Upper lobe of right lung (tissue), 1 donor: Measurements from ENCODE around the gene TBCD. TPM values are rescaled to one million over a fixed set of nuclear protein-coding genes. Genes with fewer than 3 reads are reported as not detected.

Experiments
- ATAC-seq: fragments of 200-7000 bp; cut with Tn5 transposase; one replicate; pipeline ENCODE4 v1.9.1; 2020; ENCODE audit warnings: mild to moderate bottlenecking, moderate library complexity
- DNase-seq: peaks from one replicate; pipeline ENCODE4 v3.0.0-alpha.2; 2020
- H3K27ac ChIP-seq: fragments of 200-600 bp; one replicate; pipeline ENCODE4 v1.8.0; 2022
- H3K27me3 ChIP-seq: fragments of 200-600 bp; one replicate; pipeline ENCODE4 v1.8.0; 2022; ENCODE audit warnings: mild to moderate bottlenecking
- H3K36me3 ChIP-seq: fragments of 200-600 bp; one replicate; pipeline ENCODE4 v1.8.0; 2022
- H3K4me1 ChIP-seq: fragments of 200-600 bp; one replicate; pipeline ENCODE4 v1.8.0; 2022
- H3K4me3 ChIP-seq: fragments of 200-600 bp; one replicate; pipeline ENCODE4 v1.8.0; 2022; ENCODE audit warnings: mild to moderate bottlenecking
- H3K9me3 ChIP-seq: fragments of 200-600 bp; one replicate; pipeline ENCODE4 v1.8.0; 2022
- intact Hi-C: fragments of 100-400 bp; cut with DNase I; formaldehyde crosslinking; loops from one replicate; pipeline ENCODE4 v1.11.0; 2022
- total RNA-seq: library from RNA; stranded (reverse); fragmentation: NEBNext Ultra II Directional; extraction: Animal tissue kit (Norgen Biotek cat#: 25700); gene quantifications from one replicate; pipeline ENCODE4 v1.2.1, GENCODE V29; 2021
- TF ChIP-seq, protein P1 (sequence below): fragments of 200-600 bp; IDR thresholded peaks from one replicate; pipeline ENCODE4 v1.8.0; 2022; ENCODE audit warnings: antibody characterized with exemption
- donor health status: DM: no; HTN: yes; CAD: no; lungs with severe emphysema.

The TBCD gene
- total RNA-seq, 1 donor from 2014 or later: 84.5 TPM

DNA sequence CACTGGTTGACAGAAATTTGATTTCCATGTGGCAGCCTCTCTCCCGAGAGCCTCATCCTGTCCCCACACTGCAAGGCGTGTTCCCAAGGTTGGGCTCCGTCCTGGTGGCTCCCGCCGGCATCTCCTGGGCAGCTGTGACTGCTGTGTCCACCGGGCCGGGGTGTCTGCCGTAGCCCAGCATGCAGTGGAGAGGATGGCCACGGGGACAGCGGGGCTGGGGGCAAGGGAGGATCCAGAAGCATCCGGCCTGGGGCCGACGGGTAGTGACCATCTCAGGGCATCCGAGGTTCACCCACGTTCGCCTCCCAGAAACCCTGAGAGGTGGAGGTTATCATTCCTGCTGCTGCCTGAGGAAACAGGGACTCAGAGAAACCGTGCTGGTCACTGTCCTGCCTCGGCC is 46.1 kb upstream of the TBCD start:
- ATAC-seq (no peak), DNase-seq (no peak)
- intact Hi-C loops: no loop called here
- no peak overlapping the region for H3K27ac ChIP-seq
- H3K4me3 ChIP-seq: no peak overlapping the region
- H3K4me1 ChIP-seq: no peaks in the 10 kb centered on the region
- TF ChIP-seq, protein P1, sequence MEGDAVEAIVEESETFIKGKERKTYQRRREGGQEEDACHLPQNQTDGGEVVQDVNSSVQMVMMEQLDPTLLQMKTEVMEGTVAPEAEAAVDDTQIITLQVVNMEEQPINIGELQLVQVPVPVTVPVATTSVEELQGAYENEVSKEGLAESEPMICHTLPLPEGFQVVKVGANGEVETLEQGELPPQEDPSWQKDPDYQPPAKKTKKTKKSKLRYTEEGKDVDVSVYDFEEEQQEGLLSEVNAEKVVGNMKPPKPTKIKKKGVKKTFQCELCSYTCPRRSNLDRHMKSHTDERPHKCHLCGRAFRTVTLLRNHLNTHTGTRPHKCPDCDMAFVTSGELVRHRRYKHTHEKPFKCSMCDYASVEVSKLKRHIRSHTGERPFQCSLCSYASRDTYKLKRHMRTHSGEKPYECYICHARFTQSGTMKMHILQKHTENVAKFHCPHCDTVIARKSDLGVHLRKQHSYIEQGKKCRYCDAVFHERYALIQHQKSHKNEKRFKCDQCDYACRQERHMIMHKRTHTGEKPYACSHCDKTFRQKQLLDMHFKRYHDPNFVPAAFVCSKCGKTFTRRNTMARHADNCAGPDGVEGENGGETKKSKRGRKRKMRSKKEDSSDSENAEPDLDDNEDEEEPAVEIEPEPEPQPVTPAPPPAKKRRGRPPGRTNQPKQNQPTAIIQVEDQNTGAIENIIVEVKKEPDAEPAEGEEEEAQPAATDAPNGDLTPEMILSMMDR: no peak
- H3K36me3 ChIP-seq: no peaks in the 10 kb centered on the region
- no peaks in the 10 kb centered on the region for H3K27me3 ChIP-seq
- no peaks in the 10 kb centered on the region for H3K9me3 ChIP-seq

DNA sequence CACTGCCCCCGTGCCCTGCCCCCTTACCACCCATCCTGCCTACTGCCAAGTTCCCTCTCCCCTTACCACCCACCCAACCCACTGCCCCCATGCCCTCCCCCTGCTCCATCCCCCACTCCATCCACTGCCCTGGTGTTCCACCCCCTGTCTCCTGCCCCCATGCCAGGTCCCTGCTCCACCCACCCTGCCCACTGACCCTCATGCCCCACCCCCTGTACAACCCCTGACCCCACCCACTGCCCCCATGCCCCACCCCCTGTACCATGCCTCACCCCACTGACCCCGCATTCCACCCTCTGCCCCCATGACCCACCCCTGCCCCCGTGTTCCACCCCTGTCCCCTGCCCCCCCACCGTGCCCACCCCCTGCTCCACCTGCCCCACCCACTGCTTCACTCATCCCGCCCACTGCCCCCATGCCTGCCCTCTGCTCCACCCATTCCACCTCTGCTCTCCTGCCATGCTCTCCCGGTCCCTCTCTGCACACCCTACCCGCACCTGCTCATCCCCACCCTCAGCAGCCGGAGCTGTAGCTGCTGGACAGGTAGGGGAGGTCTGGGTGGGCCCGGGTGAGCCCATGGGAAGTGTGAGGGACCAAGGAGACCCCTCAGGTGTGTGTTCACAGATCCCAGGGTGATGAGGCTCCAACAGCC is 42.7 kb upstream of the TBCD start:
- ATAC-seq (no peak), DNase-seq (no peak)
- no peaks in the 10 kb centered on the region for H3K4me1 ChIP-seq
- no peaks in the 10 kb centered on the region for H3K36me3 ChIP-seq
- no peak overlapping the region for H3K4me3 ChIP-seq
- H3K27me3 ChIP-seq: no peaks in the 10 kb centered on the region
- TF ChIP-seq, protein P1: no peak
- no peaks in the 10 kb centered on the region for H3K9me3 ChIP-seq
- H3K27ac ChIP-seq: no peak overlapping the region
- intact Hi-C loops: no loop called here

DNA sequence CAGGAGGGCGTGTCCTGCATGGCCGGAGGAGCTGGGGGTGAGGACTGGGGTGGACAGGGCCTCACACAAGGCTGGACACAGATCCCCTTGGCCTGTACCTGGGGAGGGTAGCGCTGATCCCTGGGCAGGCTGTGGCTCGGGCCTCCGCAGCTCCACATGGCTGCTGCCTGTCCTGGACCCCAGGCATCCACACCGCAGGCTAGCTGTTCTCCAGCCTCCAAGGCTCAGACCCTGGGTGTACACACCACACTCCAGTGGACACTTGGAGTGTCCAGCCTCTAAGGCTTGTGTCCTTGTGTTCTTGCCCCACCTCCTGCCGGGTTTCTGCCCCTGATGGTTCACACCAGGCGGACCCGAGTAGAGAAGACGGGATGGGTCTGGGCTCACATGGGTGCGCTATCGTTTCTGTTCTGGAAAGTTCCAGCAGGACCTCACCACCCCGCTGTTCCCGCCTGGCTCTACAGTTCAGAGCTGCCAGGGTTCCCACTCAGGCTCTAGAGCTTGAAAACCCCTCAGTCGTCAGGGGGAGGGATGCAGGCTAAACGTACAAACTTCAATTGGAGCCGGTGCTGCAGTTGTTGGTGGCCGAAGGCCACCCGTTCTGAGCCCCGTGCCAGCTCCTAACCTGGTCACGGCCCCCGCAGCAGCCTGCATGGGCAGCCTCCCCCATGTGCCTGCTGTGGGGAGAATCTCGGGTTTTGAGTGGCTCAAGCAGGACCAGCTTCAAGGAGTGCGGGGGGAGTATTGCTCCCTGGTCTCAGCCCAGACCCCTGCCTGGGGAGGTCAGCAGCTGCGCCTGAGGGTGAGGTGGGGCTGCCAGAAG is 42.0 kb upstream of the TBCD start:
- no peak for DNase-seq
- H3K36me3 ChIP-seq: no peaks in the 10 kb centered on the region
- no peaks in the 10 kb centered on the region for H3K4me1 ChIP-seq
- no peak overlapping the region for H3K4me3 ChIP-seq
- TF ChIP-seq, protein P1: no peak
- no peak overlapping the region for H3K27ac ChIP-seq
- no peak for ATAC-seq
- intact Hi-C loops: no loop called here
- no peaks in the 10 kb centered on the region for H3K9me3 ChIP-seq
- H3K27me3 ChIP-seq: no peaks in the 10 kb centered on the region

DNA sequence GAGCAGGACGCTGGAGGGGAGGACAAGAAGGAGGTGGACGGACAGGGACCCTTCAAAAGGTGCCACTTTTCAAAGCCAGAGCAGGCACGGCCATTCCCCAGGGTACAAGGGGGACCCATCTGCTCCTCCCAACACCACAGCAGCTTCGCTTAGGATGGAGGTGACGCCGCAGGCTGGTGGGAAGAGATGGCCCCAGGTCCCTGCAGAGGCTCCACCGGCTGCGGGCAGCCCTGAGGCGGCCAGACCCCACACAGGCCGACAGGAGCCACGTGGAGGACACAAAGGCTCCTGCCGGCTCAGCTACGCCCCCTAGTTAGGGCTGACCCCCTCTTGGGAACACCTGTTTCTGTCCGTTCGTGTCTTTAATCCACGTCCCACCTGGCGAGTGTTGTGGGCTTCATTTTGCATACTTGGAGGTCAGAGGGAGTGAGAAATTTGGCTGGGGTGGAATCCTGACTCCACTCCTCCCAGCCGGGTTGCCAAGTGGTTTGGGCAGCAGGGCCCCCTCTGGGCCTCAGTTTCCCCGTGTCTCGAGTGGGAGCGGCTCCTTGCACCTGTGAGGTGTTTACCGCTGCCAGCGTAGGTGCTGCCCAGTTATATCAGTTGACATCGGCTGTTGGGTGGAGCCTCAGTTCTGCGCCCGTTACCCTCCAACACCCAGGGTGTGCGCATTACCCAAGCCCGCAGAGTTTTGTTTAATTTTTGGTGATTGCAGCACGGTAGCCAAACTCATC is 41.2 kb upstream of the TBCD start:
- Histone ChIP-seq H3K4me1 (no peaks in the 10 kb centered on the region), H3K9me3 (no peaks in the 10 kb centered on the region), H3K27ac (no peak overlapping the region), H3K36me3 (no peaks in the 10 kb centered on the region), H3K27me3 (no peaks in the 10 kb centered on the region), H3K4me3 (no peak overlapping the region)
- ATAC-seq: no peak
- DNase-seq: no peak
- TF ChIP-seq, protein P1: no peak
- intact Hi-C loops: no loop called here

DNA sequence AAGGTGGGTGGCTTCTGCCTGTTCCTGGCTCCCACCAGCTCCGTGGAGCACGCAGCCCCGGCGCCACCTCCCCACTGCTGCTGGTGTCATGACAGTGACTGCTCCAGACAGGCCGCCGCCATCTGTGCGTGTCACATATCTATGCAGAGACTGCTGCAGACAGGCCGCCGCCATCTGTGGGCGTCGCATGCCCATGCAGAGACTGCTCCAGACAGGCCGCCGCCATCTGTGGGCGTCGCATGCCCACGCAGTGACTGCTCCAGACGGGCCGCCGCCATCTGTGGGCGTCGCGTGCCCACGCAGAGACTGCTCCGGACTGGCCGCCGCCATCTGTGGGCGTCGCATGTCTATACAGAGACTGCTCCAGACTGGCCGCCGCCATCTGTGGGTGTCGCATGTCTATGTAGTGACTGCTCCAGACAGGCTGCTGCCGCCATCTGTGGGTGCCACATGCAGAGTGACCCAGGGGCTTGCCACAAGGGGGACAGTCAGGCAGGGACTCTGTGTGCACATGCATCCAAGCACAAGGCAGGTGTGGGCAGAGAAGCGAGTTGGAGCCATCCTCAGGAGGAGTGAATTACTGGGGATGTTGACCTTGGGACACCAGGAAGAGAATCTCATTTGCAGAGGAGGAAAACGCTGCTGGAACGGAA is 38.7 kb upstream of the TBCD start:
- intact Hi-C loops: no loop called here
- TF ChIP-seq, protein P1: no peak
- no peak for ATAC-seq

More for the DNA sequence above, 38.7 kb upstream of the TBCD start:
- no peak overlapping the region for H3K27ac ChIP-seq
- peaks cover 15% of the 10 kb centered on the region for H3K4me1 ChIP-seq
- H3K9me3 ChIP-seq: no peaks in the 10 kb centered on the region
- DNase-seq: no peak
- H3K27me3 ChIP-seq: no peaks in the 10 kb centered on the region
- H3K4me3 ChIP-seq: no peak overlapping the region
- H3K36me3 ChIP-seq: no peaks in the 10 kb centered on the region
